Bronchial epithelial cell (primary cell): ENCODE measurements around the gene ADCY2. TPM values are rescaled to one million over a fixed set of nuclear protein-coding genes. Genes with fewer than 3 reads are reported as not detected.

Source experiments
- DNase-seq: peaks from one replicate; pipeline ENCODE4 v3.0.0-alpha.2; 2010; ENCODE audit warnings: low read depth
- FAIRE-seq: peaks from 2 replicates; lab custom pipeline; 2011; peaks lifted over from hg19 to GRCh38; lab: Jason Lieb, UNC
- H3K27me3 ChIP-seq: 2 replicates; pipeline ENCODE4 v1.5.1; 2011; ENCODE audit warnings: low read length; ENCODE audit not compliant: control insufficient read depth, insufficient read depth
- H3K36me3 ChIP-seq: 2 replicates; pipeline ENCODE4 v1.5.1; 2011; ENCODE audit warnings: low read length; ENCODE audit not compliant: control insufficient read depth, insufficient read depth
- H3K4me3 ChIP-seq: 2 replicates; pipeline ENCODE4 v1.5.1; 2011; ENCODE audit warnings: mild to moderate bottlenecking, low read depth, low read length, control low read depth
- total RNA-seq: library from RNA; depleted of rRNA; stranded (reverse); fragments of >200 nt; gene quantifications from 2 replicates; pipeline ENCODE4 v1.2.1, GENCODE V29; 2014
- TF ChIP-seq, protein P1 (sequence below): IDR thresholded peaks from 2 replicates; pipeline ENCODE4 v1.5.1; 2011; ENCODE audit warnings: mild to moderate bottlenecking, moderate library complexity, low read length, control low read depth, inconsistent platforms; ENCODE audit not compliant: insufficient read depth, severe bottlenecking

The ADCY2 gene
- total RNA-seq, 1 donor from 2014 or later: under 0.01 TPM

DNA sequence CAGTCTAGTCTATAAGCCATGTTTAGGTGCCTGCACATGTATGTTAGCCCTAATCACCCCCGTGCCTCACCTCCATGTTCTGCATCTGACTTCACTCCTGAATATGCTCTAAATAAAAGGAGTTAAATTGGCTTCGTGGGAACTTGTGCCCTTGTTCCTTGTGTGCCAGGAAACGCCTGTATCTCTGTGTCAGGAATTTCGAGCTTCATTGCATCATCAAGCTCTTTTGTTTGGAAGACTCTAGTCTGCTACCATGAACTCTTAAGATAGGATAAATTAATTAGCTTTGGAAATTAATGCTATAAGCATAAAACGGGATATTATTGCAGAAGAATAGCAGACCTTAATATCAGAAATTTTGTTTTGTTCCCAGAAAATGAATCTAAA, 99.2 kb downstream of the ADCY2 start:
- no peak overlapping the region for H3K4me3 ChIP-seq
- TF ChIP-seq, protein P1, sequence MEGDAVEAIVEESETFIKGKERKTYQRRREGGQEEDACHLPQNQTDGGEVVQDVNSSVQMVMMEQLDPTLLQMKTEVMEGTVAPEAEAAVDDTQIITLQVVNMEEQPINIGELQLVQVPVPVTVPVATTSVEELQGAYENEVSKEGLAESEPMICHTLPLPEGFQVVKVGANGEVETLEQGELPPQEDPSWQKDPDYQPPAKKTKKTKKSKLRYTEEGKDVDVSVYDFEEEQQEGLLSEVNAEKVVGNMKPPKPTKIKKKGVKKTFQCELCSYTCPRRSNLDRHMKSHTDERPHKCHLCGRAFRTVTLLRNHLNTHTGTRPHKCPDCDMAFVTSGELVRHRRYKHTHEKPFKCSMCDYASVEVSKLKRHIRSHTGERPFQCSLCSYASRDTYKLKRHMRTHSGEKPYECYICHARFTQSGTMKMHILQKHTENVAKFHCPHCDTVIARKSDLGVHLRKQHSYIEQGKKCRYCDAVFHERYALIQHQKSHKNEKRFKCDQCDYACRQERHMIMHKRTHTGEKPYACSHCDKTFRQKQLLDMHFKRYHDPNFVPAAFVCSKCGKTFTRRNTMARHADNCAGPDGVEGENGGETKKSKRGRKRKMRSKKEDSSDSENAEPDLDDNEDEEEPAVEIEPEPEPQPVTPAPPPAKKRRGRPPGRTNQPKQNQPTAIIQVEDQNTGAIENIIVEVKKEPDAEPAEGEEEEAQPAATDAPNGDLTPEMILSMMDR: no peak
- FAIRE-seq (no peak), DNase-seq (no peak)
- H3K36me3 ChIP-seq: no peaks in the 10 kb centered on the region
- H3K27me3 ChIP-seq: no peaks in the 10 kb centered on the region

DNA sequence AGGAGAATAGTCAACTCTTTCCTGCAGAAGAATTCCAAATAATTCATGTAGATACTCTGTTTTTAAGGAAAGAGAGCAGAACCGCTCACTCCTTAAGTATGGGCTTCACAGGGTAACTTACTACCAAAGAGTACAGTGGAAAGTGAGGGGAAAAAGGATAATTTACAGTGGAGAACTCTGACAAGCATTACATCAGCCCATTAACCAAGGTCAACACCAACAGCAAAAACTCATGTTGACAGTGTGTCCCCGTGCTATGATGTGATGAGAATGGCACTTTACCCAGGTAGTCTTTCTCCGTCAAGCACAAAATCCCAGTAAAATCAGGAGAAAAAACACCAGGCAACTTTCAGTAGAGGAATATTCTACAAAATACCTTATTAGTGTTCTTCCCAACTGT, 104.3 kb downstream of the ADCY2 start:
- Histone ChIP-seq H3K36me3 (no peaks in the 10 kb centered on the region), H3K27me3 (no peaks in the 10 kb centered on the region), H3K4me3 (no peak overlapping the region)
- FAIRE-seq: no peak
- TF ChIP-seq, protein P1: no peak
- no peak for DNase-seq

DNA sequence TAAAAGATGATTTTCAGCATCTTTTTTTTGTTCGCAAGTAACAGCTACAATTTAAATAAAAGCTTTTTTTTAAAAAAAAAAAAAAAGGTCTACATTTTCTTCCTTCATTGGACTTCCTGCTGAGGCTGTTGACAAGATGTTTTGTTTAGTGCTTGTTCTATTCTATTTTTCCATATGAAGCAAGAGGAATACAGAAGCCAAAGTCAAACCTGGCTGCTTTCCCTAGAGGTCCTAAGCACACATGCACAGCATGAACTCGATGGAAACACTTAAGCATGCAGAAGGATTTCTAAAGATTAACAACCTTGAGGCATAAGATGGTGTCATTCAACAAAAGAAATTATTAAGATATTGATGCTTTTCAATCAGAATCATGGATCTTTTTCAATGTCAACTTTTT, 105.1 kb downstream of the ADCY2 start:
- DNase-seq (no peak), FAIRE-seq (no peak)
- TF ChIP-seq, protein P1: no peak
- Histone ChIP-seq H3K4me3 (no peak overlapping the region), H3K36me3 (no peaks in the 10 kb centered on the region), H3K27me3 (no peaks in the 10 kb centered on the region)

GRCh38 chr5:7503564-7503963, 107.6 kb downstream of the ADCY2 start:
- TF ChIP-seq, protein P1: no peak
- DNase-seq (no peak), FAIRE-seq (no peak)
- Histone ChIP-seq H3K36me3 (no peaks in the 10 kb centered on the region), H3K27me3 (no peaks in the 10 kb centered on the region), H3K4me3 (no peak overlapping the region)

DNA sequence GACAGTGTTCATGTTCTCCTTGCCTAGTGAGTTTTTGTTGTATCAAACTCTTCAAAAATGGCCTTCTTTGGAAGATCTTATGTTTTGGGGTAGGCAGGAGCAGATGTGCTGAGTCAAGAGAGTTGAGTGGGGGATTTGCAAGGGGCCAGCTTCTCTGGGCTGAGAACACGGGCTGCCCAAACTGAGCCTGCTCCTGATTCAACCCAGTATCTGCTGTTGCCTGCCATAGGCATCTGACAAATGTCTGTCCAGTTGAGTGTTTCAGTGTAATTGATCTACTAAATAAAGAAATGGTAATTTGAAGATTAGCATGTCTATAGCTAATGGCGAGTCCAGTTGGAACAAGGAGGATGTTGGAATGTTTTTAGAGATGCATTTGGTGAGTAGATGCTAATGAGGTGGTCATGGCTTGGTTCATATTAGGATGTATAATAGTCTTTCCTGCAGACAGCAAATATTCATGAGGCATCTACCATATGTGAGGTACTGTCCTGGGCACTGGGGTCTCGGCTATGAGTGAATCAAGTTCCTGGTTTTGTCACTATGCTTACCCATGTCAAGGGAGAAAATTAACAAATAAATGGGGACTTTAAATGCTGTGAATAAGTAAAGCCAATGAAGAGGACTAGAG, 119.5 kb downstream of the ADCY2 start:
- no peak for DNase-seq
- TF ChIP-seq, protein P1: no peak
- Histone ChIP-seq H3K36me3 (no peaks in the 10 kb centered on the region), H3K27me3 (no peaks in the 10 kb centered on the region), H3K4me3 (no peak overlapping the region)
- FAIRE-seq: no peak

- no peaks in the 10 kb centered on the region for H3K27me3 ChIP-seq
- no peak overlapping the region for H3K4me3 ChIP-seq
- TF ChIP-seq, protein P1: no peak
- FAIRE-seq (no peak), DNase-seq (no peak)
- no peaks in the 10 kb centered on the region for H3K36me3 ChIP-seq
These were observed 120.3 kb downstream of the ADCY2 start for GRCh38 chr5:7516253-7516652.
